SK-N-SH treated with all-trans-retinoic acid at 6 μM for 48 hours (cell line): Measurements from ENCODE around the gene TIPIN.

Source experiments
- ATAC-seq: fragments of 200-7000 bp; cut with Tn5 transposase; 3 replicates; pipeline ENCODE4 v1.9.1; 2020; ENCODE audit warnings: mild to moderate bottlenecking, moderate library complexity
- BACH2 ChIP-seq: fragments of 250-450 bp; sonication (Bioruptor Pico); IDR thresholded peaks from 2 replicates; pipeline ENCODE4 v1.9.0; 2021; ENCODE audit warnings: mild to moderate bottlenecking, borderline replicate concordance
- CSDC2 ChIP-seq: fragments of 250-450 bp; sonication (Bioruptor Pico); IDR thresholded peaks from 2 replicates; pipeline ENCODE4 v1.5.0; 2020; ENCODE audit warnings: mild to moderate bottlenecking, moderate library complexity
- ESRRG ChIP-seq: fragments of 250-450 bp; sonication (Bioruptor Pico); IDR thresholded peaks from 2 replicates; pipeline ENCODE4 v1.6.1; 2021; ENCODE audit warnings: mild to moderate bottlenecking
- GLIS3 ChIP-seq: fragments of 250-450 bp; sonication (Bioruptor Pico); IDR thresholded peaks from 2 replicates; pipeline ENCODE4 v1.5.0; 2020; ENCODE audit warnings: mild to moderate bottlenecking, moderate library complexity
- ISL1 ChIP-seq: fragments of 250-450 bp; sonication (Bioruptor Pico); IDR thresholded peaks from 2 replicates; pipeline ENCODE4 v2.1.2; 2022; ENCODE audit warnings: mild to moderate bottlenecking, moderate library complexity
- OSR1 ChIP-seq: fragments of 250-450 bp; sonication (Bioruptor Pico); IDR thresholded peaks from 2 replicates; pipeline ENCODE4 v1.8.0; 2022; ENCODE audit warnings: moderate library complexity, mild to moderate bottlenecking, inconsistent platforms
- PPARA ChIP-seq: fragments of 250-450 bp; sonication (Bioruptor Pico); IDR thresholded peaks from 2 replicates; pipeline ENCODE4 v1.5.0; 2020; ENCODE audit warnings: mild to moderate bottlenecking, borderline replicate concordance
- RARB ChIP-seq: fragments of 250-450 bp; sonication (Bioruptor Pico); IDR thresholded peaks from 2 replicates; pipeline ENCODE4 v1.8.0; 2021; ENCODE audit warnings: mild to moderate bottlenecking, moderate library complexity
- SNAI2 ChIP-seq: fragments of 250-450 bp; sonication (Bioruptor Pico); IDR thresholded peaks from 2 replicates; pipeline ENCODE4 v1.5.0; 2020; ENCODE audit warnings: mild to moderate bottlenecking, moderate library complexity
- TCF4 ChIP-seq: fragments of 250-450 bp; sonication (Bioruptor Pico); IDR thresholded peaks from 2 replicates; pipeline ENCODE4 v1.8.0; 2021; ENCODE audit warnings: mild to moderate bottlenecking, moderate library complexity, borderline replicate concordance
- TOX ChIP-seq: fragments of 250-450 bp; sonication (Bioruptor Pico); IDR thresholded peaks from 2 replicates; pipeline ENCODE4 v1.8.0; 2021; ENCODE audit warnings: mild to moderate bottlenecking, moderate library complexity, borderline replicate concordance
- ZC3H10 ChIP-seq: fragments of 250-450 bp; sonication (Bioruptor Pico); IDR thresholded peaks from 2 replicates; pipeline ENCODE4 v1.5.1; 2021; ENCODE audit warnings: mild to moderate bottlenecking, moderate library complexity
- ZFP3 ChIP-seq: fragments of 250-450 bp; sonication (Bioruptor Pico); IDR thresholded peaks from 2 replicates; pipeline ENCODE4 v1.5.0; 2020; ENCODE audit warnings: mild to moderate bottlenecking, moderate library complexity
- ZFP30 ChIP-seq: fragments of 450-650 bp; formaldehyde crosslinking; IDR thresholded peaks from 2 replicates; pipeline ENCODE4 v1.5.0; 2022; ENCODE audit warnings: mild to moderate bottlenecking, moderate library complexity
- ZNF565 ChIP-seq: fragments of 450-650 bp; formaldehyde crosslinking; conservative IDR thresholded peaks from 2 replicates; pipeline ENCODE4 v1.5.0; 2020; ENCODE audit warnings: low read depth, mild to moderate bottlenecking, moderate library complexity
- ZNF70 ChIP-seq: fragments of 450-650 bp; formaldehyde crosslinking; IDR thresholded peaks from 2 replicates; pipeline ENCODE4 v1.5.0; 2020; ENCODE audit warnings: mild to moderate bottlenecking, moderate library complexity
- ZNF8 ChIP-seq: fragments of 450-650 bp; formaldehyde crosslinking; IDR thresholded peaks from 2 replicates; pipeline ENCODE4 v1.5.0; 2020; ENCODE audit warnings: mild to moderate bottlenecking, moderate library complexity
- TF ChIP-seq, protein P1 (sequence below): fragments of 250-450 bp; sonication (Bioruptor Pico); IDR thresholded peaks from 2 replicates; pipeline ENCODE4 v1.8.0; 2020; ENCODE audit warnings: mild to moderate bottlenecking, moderate library complexity, borderline replicate concordance
- TF ChIP-seq, protein P2 (sequence below): fragments of 250-450 bp; sonication (Bioruptor Pico); IDR thresholded peaks from 2 replicates; pipeline ENCODE4 v1.5.1; 2021; ENCODE audit warnings: mild to moderate bottlenecking, moderate library complexity
- TF ChIP-seq, protein P3 (sequence below): fragments of 250-450 bp; sonication (Bioruptor Pico); IDR thresholded peaks from 2 replicates; pipeline ENCODE4 v1.8.0; 2021; ENCODE audit warnings: low read depth, mild to moderate bottlenecking, moderate library complexity, borderline replicate concordance
- TF ChIP-seq, protein P4 (sequence below): fragments of 250-450 bp; sonication (Bioruptor Pico); IDR thresholded peaks from 2 replicates; pipeline ENCODE4 v1.5.0; 2020; ENCODE audit warnings: mild to moderate bottlenecking, moderate library complexity

Gene TIPIN

DNA sequence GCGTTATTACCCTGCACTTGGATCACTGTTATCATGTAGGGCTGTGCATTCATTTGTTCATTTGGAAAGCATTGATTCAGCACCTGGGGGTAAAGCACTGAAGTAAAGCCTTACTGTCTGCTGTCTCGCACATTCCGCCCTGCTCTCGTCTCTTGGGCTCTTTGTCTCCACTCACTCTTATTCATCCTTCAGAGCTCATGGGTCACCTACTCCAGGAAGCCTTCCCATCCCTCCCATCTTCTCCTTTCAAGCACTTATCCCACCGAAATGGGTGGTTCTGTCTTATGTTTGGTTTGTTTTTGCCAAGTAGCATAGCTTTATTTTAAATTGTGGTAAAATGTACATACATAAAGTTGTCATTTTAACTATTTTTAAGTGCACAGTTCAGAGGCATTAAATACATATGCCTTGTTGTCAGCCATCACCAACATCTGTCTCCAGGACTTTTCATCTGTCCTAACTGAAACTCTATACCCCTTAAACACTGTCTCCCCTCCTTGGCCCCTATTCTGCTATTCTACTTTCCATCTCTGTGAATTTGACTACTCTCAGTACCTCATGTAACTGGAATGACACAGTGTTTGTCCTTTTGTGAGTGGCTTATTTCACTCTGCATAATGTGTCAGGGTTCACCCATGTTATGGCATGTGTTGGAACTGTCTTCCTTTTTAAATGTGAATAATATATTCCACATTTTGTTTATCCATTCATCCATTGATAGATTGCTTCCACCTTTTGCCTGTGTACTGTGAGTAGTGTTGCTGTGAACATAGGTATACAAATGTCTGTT lies 53.8 kb downstream of the TIPIN start:
- ATAC-seq: no peak
- TF ChIP-seq ZNF565 (CRISPR knock-in tag): no peak
- TF ChIP-seq PPARA (CRISPR knock-in tag): no peak
- no peak for TF ChIP-seq CSDC2 (CRISPR knock-in tag)
- peak; percentile 82 for TF ChIP-seq ZFP3 (CRISPR knock-in tag)
- no peak for TF ChIP-seq TOX (CRISPR knock-in tag)
- TF ChIP-seq ZFP30: no peak
- no peak for TF ChIP-seq ZC3H10 (CRISPR knock-in tag)

DNA sequence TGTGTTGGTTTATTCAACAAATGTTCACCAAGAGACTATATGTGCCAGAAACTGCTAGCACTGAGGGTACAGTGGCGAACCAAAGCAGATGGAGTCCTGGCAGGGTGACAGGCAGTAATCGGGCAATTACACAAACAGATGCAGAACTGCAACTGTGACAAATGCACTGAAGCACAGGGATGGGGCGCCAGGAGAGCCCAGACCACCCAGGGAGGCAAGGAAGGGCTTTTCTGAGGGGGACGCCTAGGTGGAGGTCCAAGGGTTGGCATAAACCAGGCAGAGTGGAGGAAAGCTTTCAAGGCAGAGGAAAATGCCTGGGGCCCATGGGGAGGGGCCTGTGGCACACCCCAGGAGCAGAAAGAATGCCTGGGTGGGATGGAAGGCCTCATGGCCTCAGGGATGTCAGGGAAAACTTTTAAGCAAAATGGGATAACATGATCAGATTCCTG lies 57.7 kb downstream of the TIPIN start:
- TF ChIP-seq ZFP30: no peak
- TF ChIP-seq, protein P1, sequence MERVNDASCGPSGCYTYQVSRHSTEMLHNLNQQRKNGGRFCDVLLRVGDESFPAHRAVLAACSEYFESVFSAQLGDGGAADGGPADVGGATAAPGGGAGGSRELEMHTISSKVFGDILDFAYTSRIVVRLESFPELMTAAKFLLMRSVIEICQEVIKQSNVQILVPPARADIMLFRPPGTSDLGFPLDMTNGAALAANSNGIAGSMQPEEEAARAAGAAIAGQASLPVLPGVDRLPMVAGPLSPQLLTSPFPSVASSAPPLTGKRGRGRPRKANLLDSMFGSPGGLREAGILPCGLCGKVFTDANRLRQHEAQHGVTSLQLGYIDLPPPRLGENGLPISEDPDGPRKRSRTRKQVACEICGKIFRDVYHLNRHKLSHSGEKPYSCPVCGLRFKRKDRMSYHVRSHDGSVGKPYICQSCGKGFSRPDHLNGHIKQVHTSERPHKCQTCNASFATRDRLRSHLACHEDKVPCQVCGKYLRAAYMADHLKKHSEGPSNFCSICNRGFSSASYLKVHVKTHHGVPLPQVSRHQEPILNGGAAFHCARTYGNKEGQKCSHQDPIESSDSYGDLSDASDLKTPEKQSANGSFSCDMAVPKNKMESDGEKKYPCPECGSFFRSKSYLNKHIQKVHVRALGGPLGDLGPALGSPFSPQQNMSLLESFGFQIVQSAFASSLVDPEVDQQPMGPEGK (CRISPR knock-in tag): no peak
- TF ChIP-seq OSR1 (CRISPR knock-in tag): no peak
- TF ChIP-seq TOX (CRISPR knock-in tag): no peak
- TF ChIP-seq ZNF8 (CRISPR knock-in tag): no peak
- TF ChIP-seq ZFP3 (CRISPR knock-in tag): no peak
- TF ChIP-seq, protein P2, sequence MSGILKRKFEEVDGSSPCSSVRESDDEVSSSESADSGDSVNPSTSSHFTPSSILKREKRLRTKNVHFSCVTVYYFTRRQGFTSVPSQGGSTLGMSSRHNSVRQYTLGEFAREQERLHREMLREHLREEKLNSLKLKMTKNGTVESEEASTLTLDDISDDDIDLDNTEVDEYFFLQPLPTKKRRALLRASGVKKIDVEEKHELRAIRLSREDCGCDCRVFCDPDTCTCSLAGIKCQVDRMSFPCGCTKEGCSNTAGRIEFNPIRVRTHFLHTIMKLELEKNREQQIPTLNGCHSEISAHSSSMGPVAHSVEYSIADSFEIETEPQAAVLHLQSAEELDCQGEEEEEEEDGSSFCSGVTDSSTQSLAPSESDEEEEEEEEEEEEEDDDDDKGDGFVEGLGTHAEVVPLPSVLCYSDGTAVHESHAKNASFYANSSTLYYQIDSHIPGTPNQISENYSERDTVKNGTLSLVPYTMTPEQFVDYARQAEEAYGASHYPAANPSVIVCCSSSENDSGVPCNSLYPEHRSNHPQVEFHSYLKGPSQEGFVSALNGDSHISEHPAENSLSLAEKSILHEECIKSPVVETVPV (CRISPR knock-in tag): no peak
- no peak for TF ChIP-seq SNAI2 (CRISPR knock-in tag)
- TF ChIP-seq ESRRG: no peak
- no peak for TF ChIP-seq BACH2 (CRISPR knock-in tag)
- no peak; the same call in 1 of the 2 replicates for TF ChIP-seq TCF4
- TF ChIP-seq ZC3H10 (CRISPR knock-in tag): no peak
- no peak for TF ChIP-seq ZNF565 (CRISPR knock-in tag)
- TF ChIP-seq CSDC2 (CRISPR knock-in tag): no peak
- no peak for TF ChIP-seq ZNF70
- TF ChIP-seq ISL1 (CRISPR knock-in tag): no peak
- TF ChIP-seq RARB: no peak
- TF ChIP-seq, protein P3, sequence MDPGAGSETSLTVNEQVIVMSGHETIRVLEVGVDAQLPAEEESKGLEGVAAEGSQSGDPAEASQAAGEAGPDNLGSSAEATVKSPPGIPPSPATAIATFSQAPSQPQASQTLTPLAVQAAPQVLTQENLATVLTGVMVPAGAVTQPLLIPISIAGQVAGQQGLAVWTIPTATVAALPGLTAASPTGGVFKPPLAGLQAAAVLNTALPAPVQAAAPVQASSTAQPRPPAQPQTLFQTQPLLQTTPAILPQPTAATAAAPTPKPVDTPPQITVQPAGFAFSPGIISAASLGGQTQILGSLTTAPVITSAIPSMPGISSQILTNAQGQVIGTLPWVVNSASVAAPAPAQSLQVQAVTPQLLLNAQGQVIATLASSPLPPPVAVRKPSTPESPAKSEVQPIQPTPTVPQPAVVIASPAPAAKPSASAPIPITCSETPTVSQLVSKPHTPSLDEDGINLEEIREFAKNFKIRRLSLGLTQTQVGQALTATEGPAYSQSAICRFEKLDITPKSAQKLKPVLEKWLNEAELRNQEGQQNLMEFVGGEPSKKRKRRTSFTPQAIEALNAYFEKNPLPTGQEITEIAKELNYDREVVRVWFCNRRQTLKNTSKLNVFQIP: no peak
- no peak for ATAC-seq

DNA sequence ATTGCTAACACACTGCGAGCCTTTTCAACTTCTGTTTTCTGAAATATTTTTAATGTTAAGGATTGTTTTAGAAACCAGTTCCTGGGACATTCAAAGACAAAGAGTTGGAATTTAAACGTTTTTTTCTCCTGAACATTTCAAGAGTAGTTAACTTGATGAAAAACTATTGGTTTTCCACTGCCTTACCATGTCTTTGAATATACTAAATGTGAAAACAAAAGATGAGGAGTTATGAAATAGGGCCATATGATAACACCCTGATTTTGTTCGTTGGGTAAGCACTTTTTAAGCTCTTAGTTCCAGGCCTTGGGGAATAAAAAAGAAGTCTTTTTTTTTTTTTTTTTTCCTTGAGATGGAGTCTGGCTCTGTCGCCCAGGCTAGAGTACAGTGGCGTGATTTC lies 60.3 kb downstream of the TIPIN start:
- TF ChIP-seq ESRRG: no peak
- TF ChIP-seq RARB: no peak
- no peak for ATAC-seq

DNA sequence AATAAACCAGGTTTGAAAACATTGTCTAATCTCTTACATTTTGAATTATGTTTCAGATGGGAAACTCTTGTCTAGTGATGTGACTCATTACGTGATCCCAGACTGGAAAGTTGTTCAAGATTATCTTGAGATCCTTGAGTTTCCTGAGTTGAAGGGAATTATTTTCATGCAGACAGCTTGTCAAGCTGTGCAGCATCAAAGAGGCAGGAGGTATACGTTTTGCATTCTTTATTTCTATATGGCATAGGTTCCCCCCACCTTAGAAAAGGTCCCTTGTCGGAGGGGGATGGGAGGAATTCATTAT lies 61.6 kb downstream of the TIPIN start:
- ATAC-seq: peak; percentile 23
- TF ChIP-seq ZNF8 (CRISPR knock-in tag) (no peak), SNAI2 (CRISPR knock-in tag) (no peak), CSDC2 (CRISPR knock-in tag) (no peak), GLIS3 (CRISPR knock-in tag) (no peak), ZNF565 (CRISPR knock-in tag) (no peak), ESRRG (no peak), ZFP3 (CRISPR knock-in tag) (no peak)
- TF ChIP-seq, protein P1 (CRISPR knock-in tag): no peak
- TF ChIP-seq, protein P4, sequence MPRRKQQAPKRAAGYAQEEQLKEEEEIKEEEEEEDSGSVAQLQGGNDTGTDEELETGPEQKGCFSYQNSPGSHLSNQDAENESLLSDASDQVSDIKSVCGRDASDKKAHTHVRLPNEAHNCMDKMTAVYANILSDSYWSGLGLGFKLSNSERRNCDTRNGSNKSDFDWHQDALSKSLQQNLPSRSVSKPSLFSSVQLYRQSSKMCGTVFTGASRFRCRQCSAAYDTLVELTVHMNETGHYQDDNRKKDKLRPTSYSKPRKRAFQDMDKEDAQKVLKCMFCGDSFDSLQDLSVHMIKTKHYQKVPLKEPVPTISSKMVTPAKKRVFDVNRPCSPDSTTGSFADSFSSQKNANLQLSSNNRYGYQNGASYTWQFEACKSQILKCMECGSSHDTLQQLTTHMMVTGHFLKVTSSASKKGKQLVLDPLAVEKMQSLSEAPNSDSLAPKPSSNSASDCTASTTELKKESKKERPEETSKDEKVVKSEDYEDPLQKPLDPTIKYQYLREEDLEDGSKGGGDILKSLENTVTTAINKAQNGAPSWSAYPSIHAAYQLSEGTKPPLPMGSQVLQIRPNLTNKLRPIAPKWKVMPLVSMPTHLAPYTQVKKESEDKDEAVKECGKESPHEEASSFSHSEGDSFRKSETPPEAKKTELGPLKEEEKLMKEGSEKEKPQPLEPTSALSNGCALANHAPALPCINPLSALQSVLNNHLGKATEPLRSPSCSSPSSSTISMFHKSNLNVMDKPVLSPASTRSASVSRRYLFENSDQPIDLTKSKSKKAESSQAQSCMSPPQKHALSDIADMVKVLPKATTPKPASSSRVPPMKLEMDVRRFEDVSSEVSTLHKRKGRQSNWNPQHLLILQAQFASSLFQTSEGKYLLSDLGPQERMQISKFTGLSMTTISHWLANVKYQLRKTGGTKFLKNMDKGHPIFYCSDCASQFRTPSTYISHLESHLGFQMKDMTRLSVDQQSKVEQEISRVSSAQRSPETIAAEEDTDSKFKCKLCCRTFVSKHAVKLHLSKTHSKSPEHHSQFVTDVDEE (CRISPR knock-in tag): no peak
- TF ChIP-seq, protein P2 (CRISPR knock-in tag): no peak
- TF ChIP-seq, all 23 proteins: peak for 0
